Measurements from ENCODE around the gene UNC45A.

UNC45A gene

GRCh38 chr15:90998737-90999136 lies 63.7 kb downstream of the UNC45A start:
- no peaks in the 10 kb centered on the region for H3K9me2 ChIP-seq (replicated peaks; ENCODE audit: insufficient read depth, low read length)
- H3K27me3 ChIP-seq (replicated peaks; ENCODE audit: insufficient read depth, low read length), result no peaks in the 10 kb centered on the region
- TF ChIP-seq EZH2phosphoT487 (IDR thresholded peaks at IDR 0.05; ENCODE audit: low read length) (no peak), EZH2 (optimal IDR thresholded peaks at IDR 0.05; ENCODE audit: low read depth, low read length) (no peak)
- TF ChIP-seq, protein P1, sequence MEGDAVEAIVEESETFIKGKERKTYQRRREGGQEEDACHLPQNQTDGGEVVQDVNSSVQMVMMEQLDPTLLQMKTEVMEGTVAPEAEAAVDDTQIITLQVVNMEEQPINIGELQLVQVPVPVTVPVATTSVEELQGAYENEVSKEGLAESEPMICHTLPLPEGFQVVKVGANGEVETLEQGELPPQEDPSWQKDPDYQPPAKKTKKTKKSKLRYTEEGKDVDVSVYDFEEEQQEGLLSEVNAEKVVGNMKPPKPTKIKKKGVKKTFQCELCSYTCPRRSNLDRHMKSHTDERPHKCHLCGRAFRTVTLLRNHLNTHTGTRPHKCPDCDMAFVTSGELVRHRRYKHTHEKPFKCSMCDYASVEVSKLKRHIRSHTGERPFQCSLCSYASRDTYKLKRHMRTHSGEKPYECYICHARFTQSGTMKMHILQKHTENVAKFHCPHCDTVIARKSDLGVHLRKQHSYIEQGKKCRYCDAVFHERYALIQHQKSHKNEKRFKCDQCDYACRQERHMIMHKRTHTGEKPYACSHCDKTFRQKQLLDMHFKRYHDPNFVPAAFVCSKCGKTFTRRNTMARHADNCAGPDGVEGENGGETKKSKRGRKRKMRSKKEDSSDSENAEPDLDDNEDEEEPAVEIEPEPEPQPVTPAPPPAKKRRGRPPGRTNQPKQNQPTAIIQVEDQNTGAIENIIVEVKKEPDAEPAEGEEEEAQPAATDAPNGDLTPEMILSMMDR (IDR thresholded peaks at IDR 0.05; ENCODE audit: low read length), result no peak
- no peaks in the 10 kb centered on the region for H4K20me1 ChIP-seq (ENCODE audit: insufficient read depth, low read length)
- peaks cover 6% of the 10 kb centered on the region; the same call in 1 of the 2 replicates for H3K4me1 ChIP-seq (ENCODE audit: low read length)
- H3K4me2 ChIP-seq (ENCODE audit: low read depth, low read length), result no peak overlapping the region
- DNase-seq, result no peak
- no peak overlapping the region for H3K4me3 ChIP-seq (ENCODE audit: low read length)
- H3K79me2 ChIP-seq (ENCODE audit: low read length), result peaks cover 6% of the 10 kb centered on the region
- H3K36me3 ChIP-seq (replicated peaks; ENCODE audit: insufficient read depth, low read length), result no peaks in the 10 kb centered on the region
- no peak overlapping the region for H3K27ac ChIP-seq (ENCODE audit: low read length)
- no peaks in the 10 kb centered on the region for H3F3A ChIP-seq (ENCODE audit: insufficient read depth, low read length)
- H3K9ac ChIP-seq (ENCODE audit: low read length), result no peak overlapping the region
- H2AFZ ChIP-seq (ENCODE audit: low read length), result no peak overlapping the region
- H3K9me3 ChIP-seq (replicated peaks; ENCODE audit: insufficient read depth, low read length), result no peaks in the 10 kb centered on the region

DNA sequence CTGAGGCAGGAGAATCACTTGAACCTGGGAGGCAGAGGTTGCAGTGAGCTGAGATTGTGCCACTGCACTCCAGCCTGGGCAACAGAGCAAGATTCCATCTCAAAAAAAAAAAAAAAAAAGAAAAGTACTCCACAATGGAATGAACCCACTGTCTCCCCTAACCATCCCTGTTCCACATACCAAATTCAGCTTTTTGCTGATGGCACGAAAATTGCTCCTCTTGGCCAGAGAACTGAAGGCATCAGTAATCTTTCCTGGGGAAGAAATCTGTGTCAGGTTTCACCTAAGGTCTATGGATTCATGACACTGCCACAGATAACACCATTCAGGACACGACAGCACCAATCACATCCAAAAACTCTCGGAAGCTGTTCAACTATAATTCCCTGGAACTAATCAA lies 66.1 kb downstream of the UNC45A start:
- H3K79me2 ChIP-seq (ENCODE audit: low read length), result no peaks in the 10 kb centered on the region
- TF ChIP-seq EZH2phosphoT487 (IDR thresholded peaks at IDR 0.05; ENCODE audit: low read length) (no peak), EZH2 (optimal IDR thresholded peaks at IDR 0.05; ENCODE audit: low read depth, low read length) (no peak)
- TF ChIP-seq, protein P1 (IDR thresholded peaks at IDR 0.05; ENCODE audit: low read length), result no peak
- no peaks in the 10 kb centered on the region for H3K27me3 ChIP-seq (replicated peaks; ENCODE audit: insufficient read depth, low read length)
- H3K9me2 ChIP-seq (replicated peaks; ENCODE audit: insufficient read depth, low read length), result no peaks in the 10 kb centered on the region
- no peak overlapping the region for H3K4me2 ChIP-seq (ENCODE audit: low read depth, low read length)
- no peaks in the 10 kb centered on the region for H4K20me1 ChIP-seq (ENCODE audit: insufficient read depth, low read length)
- H3K4me3 ChIP-seq (ENCODE audit: low read length), result no peak overlapping the region
- no peak overlapping the region for H3K9ac ChIP-seq (ENCODE audit: low read length)
- no peaks in the 10 kb centered on the region for H3K9me3 ChIP-seq (replicated peaks; ENCODE audit: insufficient read depth, low read length)
- no peaks in the 10 kb centered on the region for H3K36me3 ChIP-seq (replicated peaks; ENCODE audit: insufficient read depth, low read length)
- no peak overlapping the region for H3K27ac ChIP-seq (ENCODE audit: low read length)
- H3K4me1 ChIP-seq (ENCODE audit: low read length), result no peaks in the 10 kb centered on the region
- H2AFZ ChIP-seq (ENCODE audit: low read length), result no peak overlapping the region
- H3F3A ChIP-seq (ENCODE audit: insufficient read depth, low read length), result no peaks in the 10 kb centered on the region
- DNase-seq, result no peak

Measured in MM.1S (cell line).